Lower leg skin (tissue), 3 donors: ENCODE data around the gene PNMA6A.

Source experiments
- POLR2A ChIP-seq, 2 donors: fragments of 450-650 bp; IDR thresholded peaks; one replicate each; pipeline ENCODE4 v1.6.1; 2016 to 2017; ENCODE audit warnings: antibody characterized with exemption in 2 of 2, mild to moderate bottlenecking in 1 of 2, moderate library complexity in 1 of 2
- TF ChIP-seq, protein P1 (sequence below), 3 donors: fragments of 450-650 bp; IDR thresholded peaks; one replicate each; pipeline ENCODE4 v1.5.1; 2016; ENCODE audit warnings: antibody characterized with exemption in 3 of 3, mild to moderate bottlenecking in 3 of 3, moderate library complexity in 2 of 3

DNA sequence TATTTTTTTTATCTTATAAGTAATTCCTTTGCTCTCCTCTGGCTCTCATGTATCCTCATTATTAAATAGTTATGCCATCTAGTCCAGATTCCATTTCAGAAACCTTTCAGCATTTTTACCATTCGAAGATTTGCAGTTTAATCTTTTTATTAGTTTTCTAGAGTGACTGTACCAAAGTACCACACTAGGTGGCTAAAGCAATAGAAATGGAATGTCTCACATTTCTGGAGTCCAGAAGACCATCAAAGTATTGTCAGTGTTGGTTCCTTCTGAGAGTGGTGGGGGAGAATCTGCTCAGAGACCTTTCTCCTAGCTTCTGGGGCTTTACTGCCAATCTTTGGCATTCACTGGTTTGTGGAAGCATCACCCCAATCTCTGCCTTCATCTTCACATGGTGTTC lies 19.7 kb upstream of the PNMA6A start:
- no peak for TF ChIP-seq POLR2A (IDR thresholded peaks at IDR 0.05)
- TF ChIP-seq, protein P1, sequence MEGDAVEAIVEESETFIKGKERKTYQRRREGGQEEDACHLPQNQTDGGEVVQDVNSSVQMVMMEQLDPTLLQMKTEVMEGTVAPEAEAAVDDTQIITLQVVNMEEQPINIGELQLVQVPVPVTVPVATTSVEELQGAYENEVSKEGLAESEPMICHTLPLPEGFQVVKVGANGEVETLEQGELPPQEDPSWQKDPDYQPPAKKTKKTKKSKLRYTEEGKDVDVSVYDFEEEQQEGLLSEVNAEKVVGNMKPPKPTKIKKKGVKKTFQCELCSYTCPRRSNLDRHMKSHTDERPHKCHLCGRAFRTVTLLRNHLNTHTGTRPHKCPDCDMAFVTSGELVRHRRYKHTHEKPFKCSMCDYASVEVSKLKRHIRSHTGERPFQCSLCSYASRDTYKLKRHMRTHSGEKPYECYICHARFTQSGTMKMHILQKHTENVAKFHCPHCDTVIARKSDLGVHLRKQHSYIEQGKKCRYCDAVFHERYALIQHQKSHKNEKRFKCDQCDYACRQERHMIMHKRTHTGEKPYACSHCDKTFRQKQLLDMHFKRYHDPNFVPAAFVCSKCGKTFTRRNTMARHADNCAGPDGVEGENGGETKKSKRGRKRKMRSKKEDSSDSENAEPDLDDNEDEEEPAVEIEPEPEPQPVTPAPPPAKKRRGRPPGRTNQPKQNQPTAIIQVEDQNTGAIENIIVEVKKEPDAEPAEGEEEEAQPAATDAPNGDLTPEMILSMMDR (IDR thresholded peaks at IDR 0.05) = no peak
